ENCODE results near the gene OVOL1. TPM values are rescaled to one million over a fixed set of nuclear protein-coding genes. Genes with fewer than 3 reads are reported as not detected.

Gene OVOL1
- total and polyA plus RNA-seq, 4 donors, result 0.05 TPM; not detected in 3

DNA sequence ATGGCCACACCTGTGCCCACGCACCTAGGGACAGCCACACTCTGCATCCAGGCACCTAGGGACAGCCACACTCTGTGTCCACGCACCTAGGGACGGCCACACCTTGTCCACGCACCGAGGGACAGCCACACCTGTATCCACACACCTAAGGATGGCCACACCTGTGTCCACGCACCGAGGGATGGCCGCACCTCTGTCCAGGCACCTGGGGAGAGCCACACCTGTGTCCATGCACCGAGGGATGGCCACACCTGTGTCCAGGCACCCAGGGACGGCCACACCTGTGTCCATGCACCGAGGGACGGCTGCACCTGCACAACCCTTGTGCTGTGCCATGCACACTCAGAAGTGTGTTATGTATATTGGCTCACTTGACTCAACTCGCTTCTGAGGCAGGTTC is 10.8 kb downstream of the OVOL1 start:
- TF ChIP-seq REST (IDR thresholded peaks at IDR 0.05), result no peak
- TF ChIP-seq SP1 (IDR thresholded peaks at IDR 0.05), result no peak
- TF ChIP-seq YY1 (IDR thresholded peaks at IDR 0.05), result no peak
- TF ChIP-seq HNF4G (IDR thresholded peaks at IDR 0.05), result no peak
- no peak for TF ChIP-seq RXRA (IDR thresholded peaks at IDR 0.05)
- no peak for TF ChIP-seq RAD21 (IDR thresholded peaks at IDR 0.05)
- TF ChIP-seq HNF4A (conservative IDR thresholded peaks at IDR 0.05), result no peak
- no peak for TF ChIP-seq FOXA1 (IDR thresholded peaks at IDR 0.05)
- no peak for TF ChIP-seq CTCF (IDR thresholded peaks at IDR 0.05; ENCODE audit: low read depth, low read length, missing input control)
- no peak for TF ChIP-seq MAX (IDR thresholded peaks at IDR 0.05)
- TF ChIP-seq EGR1 (IDR thresholded peaks at IDR 0.05; ENCODE audit: low read depth in 2 of 2), result no peak
- Histone ChIP-seq H3K27ac (ENCODE audit: low read depth in 1 of 2, low read length in 2 of 2) (no peak overlapping the region), H3K9ac (ENCODE audit: low read depth in 1 of 2, low read length in 2 of 2) (no peak overlapping the region), H3K27me3 (ENCODE audit: control insufficient read depth in 4 of 4, insufficient read depth in 4 of 4, low read length in 3 of 4) (no peaks in the 10 kb centered on the region), H3K9me3 (ENCODE audit: control insufficient read depth in 4 of 4, low read length in 3 of 4) (no peaks in the 10 kb centered on the region), H3K4me3 (ENCODE audit: low read depth in 1 of 3, low read length in 3 of 3) (no peak overlapping the region), H3K4me1 (ENCODE audit: control insufficient read depth in 4 of 4, insufficient read depth in 4 of 4, low read length in 3 of 4) (no peaks in the 10 kb centered on the region), H3K36me3 (ENCODE audit: control insufficient read depth in 4 of 4, insufficient read depth in 3 of 4, low read depth in 1 of 4, low read length in 3 of 4) (no peaks in the 10 kb centered on the region)
- no peak for DNase-seq (ENCODE audit: low spot score)
- WGBS, result 78% methylated on average over 13 of the region's 13 CpGs

DNA sequence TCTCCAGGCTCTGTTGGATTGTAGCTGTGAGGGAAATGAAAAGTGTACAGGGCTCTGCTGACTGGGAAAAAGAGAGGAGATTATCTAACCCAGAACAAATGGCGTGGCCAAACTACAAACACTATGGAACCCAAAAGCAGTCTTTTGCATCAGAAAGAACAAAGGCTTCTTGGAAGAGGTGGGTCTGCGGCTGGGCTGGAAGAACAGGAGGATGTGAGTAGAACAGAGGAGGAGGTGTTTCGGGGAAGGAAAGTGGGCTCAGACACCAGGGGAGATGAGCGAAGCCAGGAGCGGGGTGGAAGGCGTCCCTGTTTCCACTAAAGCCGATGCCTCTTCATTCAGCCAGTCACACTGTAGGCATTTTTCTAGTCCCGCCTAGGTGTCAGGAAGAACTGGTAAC is 12.0 kb downstream of the OVOL1 start:
- Histone ChIP-seq H3K9ac (ENCODE audit: low read depth in 1 of 2, low read length in 2 of 2) (no peak overlapping the region), H3K4me3 (ENCODE audit: low read depth in 1 of 3, low read length in 3 of 3) (no peak overlapping the region), H3K9me3 (ENCODE audit: control insufficient read depth in 4 of 4, low read length in 3 of 4) (no peaks in the 10 kb centered on the region), H3K27ac (ENCODE audit: low read depth in 1 of 2, low read length in 2 of 2) (no peak overlapping the region), H3K4me1 (ENCODE audit: control insufficient read depth in 4 of 4, insufficient read depth in 4 of 4, low read length in 3 of 4) (no peaks in the 10 kb centered on the region), H3K27me3 (ENCODE audit: control insufficient read depth in 4 of 4, insufficient read depth in 4 of 4, low read length in 3 of 4) (no peaks in the 10 kb centered on the region), H3K36me3 (ENCODE audit: control insufficient read depth in 4 of 4, insufficient read depth in 3 of 4, low read depth in 1 of 4, low read length in 3 of 4) (no peaks in the 10 kb centered on the region)
- no peak for DNase-seq (ENCODE audit: low spot score)
- 93% methylated on average over 8 of the region's 8 CpGs for WGBS
- no peak for TF ChIP-seq HNF4G (IDR thresholded peaks at IDR 0.05)

DNA sequence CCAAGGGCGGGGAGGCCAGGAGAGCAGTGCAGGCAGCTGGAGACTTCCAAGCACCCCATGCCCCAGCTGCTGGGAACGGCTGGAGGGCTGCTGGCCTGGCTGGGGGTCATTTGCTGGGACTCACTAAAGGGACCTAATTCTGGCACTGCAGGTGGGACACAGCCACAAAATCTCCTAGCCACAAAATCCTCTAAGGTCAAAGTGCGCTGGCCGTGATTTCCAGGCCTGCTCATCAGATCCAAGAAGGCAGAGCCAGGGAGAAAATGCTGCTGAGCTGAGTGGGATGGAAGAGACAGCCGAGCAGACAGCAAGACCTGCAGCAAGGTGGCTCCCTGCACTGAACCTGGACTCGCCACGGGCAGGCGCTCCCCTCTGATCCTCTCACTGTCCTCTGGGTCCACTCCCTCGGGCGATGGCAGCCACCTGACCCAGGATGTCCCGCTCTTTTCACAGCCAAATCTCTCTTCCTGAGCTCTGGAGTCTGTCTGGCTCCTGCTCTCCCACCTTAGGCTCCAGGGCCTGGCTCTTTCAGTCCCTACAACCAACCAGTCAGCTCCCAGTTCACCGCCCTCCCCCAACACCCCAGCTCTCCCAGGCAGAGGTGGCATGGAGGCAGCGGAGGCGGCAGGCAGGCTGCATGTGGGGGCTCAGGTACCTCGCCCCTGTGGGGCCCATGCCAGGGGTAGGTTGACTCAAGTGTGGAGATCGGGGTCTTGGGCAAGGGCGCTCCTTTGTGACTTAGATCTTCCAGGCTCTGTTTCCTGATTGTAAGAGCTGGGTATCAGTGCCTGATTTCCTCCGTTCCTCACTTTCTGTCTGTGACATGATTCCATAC is 14.5 kb downstream of the OVOL1 start:
- H3K36me3 ChIP-seq (ENCODE audit: control insufficient read depth in 4 of 4, insufficient read depth in 3 of 4, low read depth in 1 of 4, low read length in 3 of 4), result no peaks in the 10 kb centered on the region
- H3K4me1 ChIP-seq (ENCODE audit: control insufficient read depth in 4 of 4, insufficient read depth in 4 of 4, low read length in 3 of 4), result no peaks in the 10 kb centered on the region
- TF ChIP-seq FOXA2 (IDR thresholded peaks at IDR 0.05) (no peak), SP1 (IDR thresholded peaks at IDR 0.05) (no peak), YY1 (IDR thresholded peaks at IDR 0.05) (no peak), HNF4G (IDR thresholded peaks at IDR 0.05) (no peak), TAF1 (conservative IDR thresholded peaks at IDR 0.05) (no peak), NR2F2 (IDR thresholded peaks at IDR 0.05) (no peak), CTCF (IDR thresholded peaks at IDR 0.05; ENCODE audit: low read depth, low read length, missing input control) (no peak), HNF4A (conservative IDR thresholded peaks at IDR 0.05) (no peak), FOXA1 (IDR thresholded peaks at IDR 0.05) (no peak)
- DNase-seq (ENCODE audit: low spot score), result no peak
- no peaks in the 10 kb centered on the region for H3K27me3 ChIP-seq (ENCODE audit: control insufficient read depth in 4 of 4, insufficient read depth in 4 of 4, low read length in 3 of 4)
- H3K9ac ChIP-seq (ENCODE audit: low read depth in 1 of 2, low read length in 2 of 2), result no peak overlapping the region
- no peak overlapping the region for H3K27ac ChIP-seq (ENCODE audit: low read depth in 1 of 2, low read length in 2 of 2)
- WGBS, result 80% methylated on average over 18 of the region's 18 CpGs
- no peaks in the 10 kb centered on the region for H3K9me3 ChIP-seq (ENCODE audit: control insufficient read depth in 4 of 4, low read length in 3 of 4)
- H3K4me3 ChIP-seq (ENCODE audit: low read depth in 1 of 3, low read length in 3 of 3), result no peak overlapping the region

Data from liver (tissue), 9 donors.